Gastrocnemius medialis (tissue), 4 donors: Measurements from ENCODE around the gene TSPAN10.

Source experiments
- POLR2A ChIP-seq, 2 donors: fragments of 450-650 bp; IDR thresholded peaks; one replicate each; pipeline ENCODE4 v1.6.1; 2017; ENCODE audit warnings: antibody characterized with exemption in 2 of 2, mild to moderate bottlenecking in 2 of 2, moderate library complexity in 2 of 2
- TF ChIP-seq, protein P1 (sequence below), 5 experiments: fragments of 450-650 bp in 3 of 5; fragments of 200-600 bp in 2 of 5; sonication (generic) in 2 of 5; IDR thresholded peaks in 4 of 5; conservative IDR thresholded peaks in 1 of 5; 1 replicate in 4 of 5; 2 replicates in 1 of 5; pipeline ENCODE4 v1.5.1; 2016 to 2019; ENCODE audit warnings: antibody characterized with exemption in 5 of 5, mild to moderate bottlenecking in 3 of 5, moderate library complexity in 3 of 5

GRCh38 chr17:81631482-81631881 is 5.5 kb upstream of the TSPAN10 start:
- TF ChIP-seq, protein P1, sequence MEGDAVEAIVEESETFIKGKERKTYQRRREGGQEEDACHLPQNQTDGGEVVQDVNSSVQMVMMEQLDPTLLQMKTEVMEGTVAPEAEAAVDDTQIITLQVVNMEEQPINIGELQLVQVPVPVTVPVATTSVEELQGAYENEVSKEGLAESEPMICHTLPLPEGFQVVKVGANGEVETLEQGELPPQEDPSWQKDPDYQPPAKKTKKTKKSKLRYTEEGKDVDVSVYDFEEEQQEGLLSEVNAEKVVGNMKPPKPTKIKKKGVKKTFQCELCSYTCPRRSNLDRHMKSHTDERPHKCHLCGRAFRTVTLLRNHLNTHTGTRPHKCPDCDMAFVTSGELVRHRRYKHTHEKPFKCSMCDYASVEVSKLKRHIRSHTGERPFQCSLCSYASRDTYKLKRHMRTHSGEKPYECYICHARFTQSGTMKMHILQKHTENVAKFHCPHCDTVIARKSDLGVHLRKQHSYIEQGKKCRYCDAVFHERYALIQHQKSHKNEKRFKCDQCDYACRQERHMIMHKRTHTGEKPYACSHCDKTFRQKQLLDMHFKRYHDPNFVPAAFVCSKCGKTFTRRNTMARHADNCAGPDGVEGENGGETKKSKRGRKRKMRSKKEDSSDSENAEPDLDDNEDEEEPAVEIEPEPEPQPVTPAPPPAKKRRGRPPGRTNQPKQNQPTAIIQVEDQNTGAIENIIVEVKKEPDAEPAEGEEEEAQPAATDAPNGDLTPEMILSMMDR (IDR thresholded peaks at IDR 0.05 in 4 of 5, conservative IDR thresholded peaks at IDR 0.05 in 1 of 5) = no peak
- no peak for TF ChIP-seq POLR2A (IDR thresholded peaks at IDR 0.05)
